ACC112 (cell line): Measurements from ENCODE around the gene MMEL1.
"Not testable (repeated sequence)": the region's sequence is repeated elsewhere in the genome, so short reads cannot be mapped to it uniquely, and the experiment has no call there.

ENCODE experiments used
- H2AFZ ChIP-seq: fragments of 200-600 bp; sonication (generic); one replicate; pipeline ENCODE4 v1.6.0; 2017; ENCODE audit warnings: antibody characterized with exemption, low read length; ENCODE audit not compliant: unreplicated experiment
- H3K27ac ChIP-seq: fragments of 200-600 bp; sonication (generic); 2 replicates; pipeline ENCODE4 v1.5.1; 2014; ENCODE audit warnings: low read depth, mild to moderate bottlenecking, antibody characterized with exemption, low read length, moderate library complexity
- H3K27me3 ChIP-seq: fragments of 200-600 bp; sonication (generic); 2 replicates; pipeline ENCODE4 v1.6.1; 2014; ENCODE audit warnings: mild to moderate bottlenecking, antibody characterized with exemption, low read length, moderate library complexity, mixed read lengths; ENCODE audit not compliant: insufficient read depth
- H3K36me3 ChIP-seq: fragments of 200-600 bp; sonication (generic); 2 replicates; pipeline ENCODE4 v1.6.1; 2016; ENCODE audit warnings: mild to moderate bottlenecking, antibody characterized with exemption, low read length, moderate library complexity, mixed read lengths; ENCODE audit not compliant: insufficient read depth
- H3K4me1 ChIP-seq: fragments of 200-600 bp; sonication (generic); one replicate; pipeline ENCODE4 v1.6.1; 2016; ENCODE audit warnings: low read length, mixed read lengths; ENCODE audit not compliant: insufficient read depth, unreplicated experiment, control insufficient read depth
- H3K4me3 ChIP-seq: fragments of 200-600 bp; sonication (generic); 2 replicates; pipeline ENCODE4 v1.5.1; 2014; ENCODE audit warnings: mild to moderate bottlenecking, low read depth, low read length
- H3K79me2 ChIP-seq: fragments of 200-600 bp; sonication (generic); one replicate; pipeline ENCODE4 v1.6.0; 2016; ENCODE audit warnings: low read length; ENCODE audit not compliant: control insufficient read depth, unreplicated experiment, insufficient read depth

Gene MMEL1, protein sequence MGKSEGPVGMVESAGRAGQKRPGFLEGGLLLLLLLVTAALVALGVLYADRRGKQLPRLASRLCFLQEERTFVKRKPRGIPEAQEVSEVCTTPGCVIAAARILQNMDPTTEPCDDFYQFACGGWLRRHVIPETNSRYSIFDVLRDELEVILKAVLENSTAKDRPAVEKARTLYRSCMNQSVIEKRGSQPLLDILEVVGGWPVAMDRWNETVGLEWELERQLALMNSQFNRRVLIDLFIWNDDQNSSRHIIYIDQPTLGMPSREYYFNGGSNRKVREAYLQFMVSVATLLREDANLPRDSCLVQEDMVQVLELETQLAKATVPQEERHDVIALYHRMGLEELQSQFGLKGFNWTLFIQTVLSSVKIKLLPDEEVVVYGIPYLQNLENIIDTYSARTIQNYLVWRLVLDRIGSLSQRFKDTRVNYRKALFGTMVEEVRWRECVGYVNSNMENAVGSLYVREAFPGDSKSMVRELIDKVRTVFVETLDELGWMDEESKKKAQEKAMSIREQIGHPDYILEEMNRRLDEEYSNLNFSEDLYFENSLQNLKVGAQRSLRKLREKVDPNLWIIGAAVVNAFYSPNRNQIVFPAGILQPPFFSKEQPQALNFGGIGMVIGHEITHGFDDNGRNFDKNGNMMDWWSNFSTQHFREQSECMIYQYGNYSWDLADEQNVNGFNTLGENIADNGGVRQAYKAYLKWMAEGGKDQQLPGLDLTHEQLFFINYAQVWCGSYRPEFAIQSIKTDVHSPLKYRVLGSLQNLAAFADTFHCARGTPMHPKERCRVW

DNA sequence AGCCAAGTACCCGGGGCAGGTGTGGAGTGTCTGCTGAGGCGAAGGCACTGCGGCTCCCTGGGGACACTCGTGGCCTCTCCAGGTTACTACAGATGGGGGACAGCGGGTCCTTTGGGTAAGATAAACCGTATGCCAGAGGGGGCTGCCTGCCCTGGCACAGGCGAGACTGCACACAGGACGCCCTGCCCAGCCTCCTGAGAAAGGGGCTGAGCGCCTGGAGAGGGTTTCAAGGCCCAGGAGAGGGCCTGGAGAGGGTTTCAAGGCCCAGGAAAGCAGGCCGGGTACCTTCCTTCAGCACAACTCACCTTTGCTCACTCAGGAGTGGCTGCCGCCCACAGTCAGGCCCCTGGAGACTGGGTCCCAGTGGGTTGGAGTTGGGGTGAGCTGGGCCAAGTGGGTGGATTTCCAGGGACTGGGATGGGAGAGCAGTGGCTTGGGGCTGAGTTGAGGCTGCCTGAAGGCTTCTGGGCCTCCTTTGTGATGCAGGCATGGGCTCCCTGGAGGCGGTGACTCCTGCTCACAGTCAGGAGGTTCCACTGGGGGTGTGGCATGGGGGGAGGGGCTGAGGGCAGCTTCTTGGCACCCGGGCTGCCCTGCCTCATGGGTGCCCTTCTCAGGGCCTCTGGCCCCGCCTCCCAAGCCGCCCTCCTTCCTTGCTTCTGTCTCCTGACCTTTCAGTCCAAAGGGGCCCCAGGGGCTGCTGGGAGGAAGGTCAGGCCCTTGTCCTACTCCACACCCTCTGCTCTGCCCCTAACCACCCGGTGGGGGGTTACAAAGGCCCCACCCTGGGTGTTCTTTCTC lies at the start of gene MMEL1:
Gene MMEL1, minus strand, starts transcription at position 456 of the 801 bp plus-strand sequence. CDS start 3,532 bp downstream, outside the sequence.
- no peak within 1 kb of the TSS for H2AFZ ChIP-seq
- no peak within 1 kb of the TSS for H3K27ac ChIP-seq

GRCh38 chr1:2676726-2677125 lies 43.9 kb upstream of the MMEL1 start:
- not testable (repeated sequence) for H2AFZ ChIP-seq, H3K36me3 ChIP-seq, H3K4me3 ChIP-seq, H3K27ac ChIP-seq, H3K4me1 ChIP-seq, H3K27me3 ChIP-seq, H3K79me2 ChIP-seq

More for the DNA sequence above, at the start of gene MMEL1:
- H3K27me3 ChIP-seq, result peaks cover 35% of the 10 kb centered on the region
- H3K4me3 ChIP-seq, result no peak within 1 kb of the TSS
- H3K4me1 ChIP-seq, result no peaks in the 10 kb centered on the region
- H3K79me2 ChIP-seq, result no peaks in the 10 kb centered on the region
- H3K36me3 ChIP-seq, result no peaks in the 10 kb centered on the region

DNA sequence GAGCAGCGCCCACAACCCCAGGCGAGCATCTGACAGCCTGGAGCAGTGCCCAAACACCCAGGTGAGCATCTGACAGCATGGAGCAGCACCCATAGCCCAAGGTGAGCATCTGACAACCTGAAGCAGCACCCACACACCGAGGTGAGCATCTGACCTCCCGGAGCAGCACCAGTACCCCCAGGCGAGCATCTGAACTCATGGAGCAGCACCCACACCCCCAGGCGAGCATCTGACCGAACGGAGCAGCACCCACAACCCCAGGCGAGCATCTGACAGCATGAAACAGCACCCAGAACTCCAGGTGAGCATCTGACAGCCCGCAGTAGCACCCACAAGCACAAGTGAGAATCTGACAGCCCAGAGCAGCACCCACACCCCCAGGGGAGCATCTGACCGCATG lies 38.8 kb upstream of the MMEL1 start:
- H3K79me2 ChIP-seq, H3K27me3 ChIP-seq, H3K4me1 ChIP-seq, H3K4me3 ChIP-seq, H2AFZ ChIP-seq, H3K27ac ChIP-seq, H3K36me3 ChIP-seq: not testable (repeated sequence)

DNA sequence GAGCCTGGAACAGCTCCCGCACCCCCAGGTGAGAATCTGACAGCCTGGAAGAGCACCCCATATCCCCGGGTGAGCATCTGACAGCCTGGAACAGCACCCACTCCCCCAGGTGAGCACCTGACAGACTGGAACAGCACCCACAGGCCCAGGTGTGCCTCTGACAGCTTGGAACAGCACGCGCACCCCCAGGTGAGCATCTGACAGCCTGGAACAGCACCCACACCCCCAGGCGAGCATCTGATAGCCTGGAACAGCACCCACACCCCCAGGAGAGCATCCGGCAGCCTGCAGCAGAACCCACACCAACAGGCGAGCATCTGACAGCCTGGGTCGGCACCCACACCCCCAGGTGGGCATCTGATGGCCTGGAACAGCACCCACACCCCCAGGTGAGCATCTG lies 27.0 kb upstream of the MMEL1 start:
- not testable (repeated sequence) for H3K36me3 ChIP-seq, H3K27me3 ChIP-seq, H3K4me3 ChIP-seq, H3K27ac ChIP-seq, H3K79me2 ChIP-seq, H2AFZ ChIP-seq, H3K4me1 ChIP-seq

GRCh38 chr1:2657909-2658308 lies 25.1 kb upstream of the MMEL1 start:
- H3K4me1 ChIP-seq, H3K4me3 ChIP-seq, H3K79me2 ChIP-seq, H3K27ac ChIP-seq, H3K27me3 ChIP-seq, H3K36me3 ChIP-seq, H2AFZ ChIP-seq: not testable (repeated sequence)

DNA sequence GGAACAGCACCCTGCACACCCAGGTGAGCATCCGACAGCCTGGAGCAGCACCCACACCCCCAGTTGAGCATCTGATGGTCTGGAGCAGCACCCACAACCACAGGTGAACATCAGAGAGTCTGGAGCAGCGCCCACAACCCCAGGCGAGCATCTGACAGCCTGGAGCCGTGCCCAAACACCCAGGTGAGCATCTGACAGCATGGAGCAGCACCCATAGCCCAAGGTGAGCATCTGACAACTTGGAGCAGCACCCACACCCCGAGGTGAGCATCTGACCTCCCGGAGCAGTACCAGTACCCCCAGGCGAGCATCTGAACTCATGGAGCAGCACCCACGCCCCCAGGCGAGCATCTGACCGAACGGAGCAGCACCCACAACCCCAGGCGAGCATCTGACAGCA lies 24.3 kb upstream of the MMEL1 start:
- H3K79me2 ChIP-seq, H3K27ac ChIP-seq, H3K4me1 ChIP-seq, H3K4me3 ChIP-seq, H3K27me3 ChIP-seq, H2AFZ ChIP-seq, H3K36me3 ChIP-seq: not testable (repeated sequence)

- not testable (repeated sequence) for H3K4me3 ChIP-seq, H3K79me2 ChIP-seq, H3K36me3 ChIP-seq, H3K27ac ChIP-seq, H3K27me3 ChIP-seq, H3K4me1 ChIP-seq, H2AFZ ChIP-seq
Observed at GRCh38 chr1:2655598-2656434, 23.0 kb upstream of the MMEL1 start.

- not testable (repeated sequence) for H3K27me3 ChIP-seq, H2AFZ ChIP-seq, H3K27ac ChIP-seq, H3K36me3 ChIP-seq, H3K4me1 ChIP-seq, H3K79me2 ChIP-seq, H3K4me3 ChIP-seq
Observed at GRCh38 chr1:2654443-2654948, 21.7 kb upstream of the MMEL1 start.

DNA sequence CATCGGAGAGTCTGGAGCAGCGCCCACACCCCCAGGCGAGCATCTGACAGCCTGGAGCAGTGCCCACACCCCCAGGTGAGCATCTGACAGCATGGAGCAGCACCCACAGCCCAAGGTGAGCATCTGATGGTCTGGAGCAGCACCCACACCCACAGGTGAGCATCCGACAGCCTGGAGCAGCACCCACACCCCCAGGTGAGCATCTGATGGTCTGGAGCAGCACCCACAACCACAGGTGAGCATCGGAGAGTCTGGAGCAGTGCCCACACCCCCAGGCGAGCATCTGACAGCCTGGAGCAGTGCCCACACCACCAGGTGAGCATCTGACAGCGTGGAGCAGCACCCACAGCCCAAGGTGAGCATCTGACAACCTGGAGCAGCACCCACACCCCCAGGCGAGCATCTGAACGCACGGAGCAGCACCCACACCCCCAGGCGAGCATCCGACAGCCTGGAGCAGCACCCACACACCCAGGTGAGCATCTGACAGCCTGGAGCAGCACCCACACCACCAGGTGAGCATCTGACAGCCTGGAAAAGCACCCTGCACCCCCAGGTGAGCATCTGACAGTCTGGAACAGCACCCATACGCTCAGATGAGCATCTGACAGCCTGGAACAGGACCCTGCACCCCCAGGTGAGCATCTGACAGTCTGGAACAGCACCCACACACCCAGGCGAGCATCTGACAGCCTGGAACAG lies 21.1 kb upstream of the MMEL1 start:
- not testable (repeated sequence) for H3K36me3 ChIP-seq, H3K4me1 ChIP-seq, H3K79me2 ChIP-seq, H3K27me3 ChIP-seq, H3K4me3 ChIP-seq, H2AFZ ChIP-seq, H3K27ac ChIP-seq
